K562 (cell line): Measurements from ENCODE around the gene RAD50. TPM values are rescaled to one million over a fixed set of nuclear protein-coding genes. Genes with fewer than 3 reads are reported as not detected.
A peak's percentile ranks its signal among the peaks of the same experiment; 100 is the strongest.

Source experiments
- CREB1 ChIP-seq, 2 experiments: sonication (generic) in 1 of 2; formaldehyde crosslinking in 1 of 2; IDR thresholded peaks; 2 replicates each; pipeline versions ENCODE4 v1.6.1 to v1.8.0; 2012 to 2022; ENCODE audit warnings: inconsistent platforms in 1 of 2, mild to moderate bottlenecking in 1 of 2, missing genetic modification reagents in 1 of 2, moderate library complexity in 1 of 2
- FOXJ2 ChIP-seq: fragments of 200-800 bp; sonication (Bioruptor generic); IDR thresholded peaks from 2 replicates; pipeline ENCODE4 v1.6.1; 2016; ENCODE audit warnings: missing genetic modification characterization, missing compliant biosample characterization
- GABPA ChIP-seq: fragments of 200-800 bp; sonication (Bioruptor generic); conservative IDR thresholded peaks from 2 replicates; pipeline ENCODE4 v1.6.1; 2016; ENCODE audit warnings: low read depth, missing genetic modification characterization, missing compliant biosample characterization
- HDAC2 ChIP-seq: fragments of 450-650 bp; IDR thresholded peaks from 2 replicates; pipeline ENCODE4 v1.6.1; 2016; ENCODE audit warnings: mild to moderate bottlenecking
- LEF1 ChIP-seq: fragments of 450-650 bp; IDR thresholded peaks from 2 replicates; pipeline ENCODE4 v1.6.1; 2016; ENCODE audit warnings: mild to moderate bottlenecking
- MECOM ChIP-seq: fragments of 250-450 bp; sonication (Bioruptor Pico); IDR thresholded peaks from 2 replicates; pipeline ENCODE4 v1.8.0; 2022; ENCODE audit warnings: inconsistent platforms
- MYNN ChIP-seq, 2 experiments: sonication (generic); formaldehyde crosslinking in 1 of 2; IDR thresholded peaks; 2 replicates each; pipeline versions ENCODE4 v1.5.0 to v1.6.1; 2016 to 2020; ENCODE audit warnings: antibody characterized with exemption in 1 of 2, missing genetic modification reagents in 1 of 2
- NFIX ChIP-seq: fragments of 250-450 bp; sonication (Bioruptor Pico); IDR thresholded peaks from 2 replicates; pipeline ENCODE4 v1.4.0; 2020; ENCODE audit warnings: low read depth, mild to moderate bottlenecking, moderate library complexity
- PCBP2 ChIP-seq: fragments of 200-400 bp; formaldehyde crosslinking; IDR thresholded peaks from 2 replicates; pipeline ENCODE4 v1.6.1; 2018; ENCODE audit warnings: low read length, low read depth, mild to moderate bottlenecking, moderate library complexity; ENCODE audit not compliant: poor library complexity, severe bottlenecking
- SMARCA4 ChIP-seq: fragments of 450-650 bp; IDR thresholded peaks from 2 replicates; pipeline ENCODE4 v1.6.1; 2016
- STAG1 ChIP-seq: sonication (generic); formaldehyde crosslinking; IDR thresholded peaks from 2 replicates; pipeline ENCODE4 v1.5.0; 2020; ENCODE audit warnings: missing genetic modification reagents, borderline replicate concordance
- ZNF444 ChIP-seq: fragments of 250-450 bp; sonication (Bioruptor Pico); IDR thresholded peaks from 2 replicates; pipeline ENCODE4 v1.4.0; 2020; ENCODE audit warnings: mild to moderate bottlenecking, moderate library complexity
- polyA plus RNA-seq, 8 experiments: library from polyadenylated mRNA; depleted of rRNA in 4 of 8; stranded (reverse) in 5 of 8; unstranded in 3 of 8; fragments of >200 nt; fragmentation: Nextera tagmentation in 2 of 8; fragmentation: Illumina TruSeq in 1 of 8; extraction: Ambion mirVana in 2 of 8; extraction: Trizol in 1 of 8; gene quantifications; 2 replicates each; pipeline versions ENCODE4 v1.2.1 to v1.2.3, GENCODE V29; 2011 to 2014; ENCODE audit warnings: inconsistent platforms in 1 of 8, missing spikeins in 1 of 8
- total RNA-seq, 7 experiments: library from RNA; depleted of rRNA in 6 of 7; stranded (reverse); fragments of >200 nt in 6 of 7; fragmentation: Illumina TruSeq in 2 of 7; extraction: Trizol in 2 of 7; gene quantifications; 2 replicates each; pipeline versions ENCODE4 v1.2.1 to v1.2.3, GENCODE V29; 2011 to 2021; ENCODE audit warnings: low replicate concordance in 1 of 7
- TF ChIP-seq, protein P1 (sequence below): fragments of 200-800 bp; sonication (Bioruptor generic); IDR thresholded peaks from 2 replicates; pipeline ENCODE4 v1.6.1; 2017; ENCODE audit warnings: missing genetic modification characterization, missing compliant biosample characterization
- TF ChIP-seq, protein P2 (sequence below): fragments of 250-450 bp; sonication (Bioruptor Pico); IDR thresholded peaks from 2 replicates; pipeline ENCODE4 v1.5.0; 2020; ENCODE audit warnings: mild to moderate bottlenecking, borderline replicate concordance
- TF ChIP-seq, protein P3 (sequence below): IDR thresholded peaks from 2 replicates; pipeline ENCODE4 v1.6.1; 2011; ENCODE audit not compliant: insufficient read length; ENCODE audit errors: extremely low read depth
- TF ChIP-seq, protein P4 (sequence below): fragments of 450-650 bp; IDR thresholded peaks from 2 replicates; pipeline ENCODE4 v1.6.1; 2018; ENCODE audit not compliant: partially characterized antibody

Gene RAD50
- total and polyA plus RNA-seq, 9 of the 15 experiments (the other 6 are each of a cell fraction or from before 2014, with no cell fraction given), result 15.3 to 74.2 (median 44.1) TPM

DNA sequence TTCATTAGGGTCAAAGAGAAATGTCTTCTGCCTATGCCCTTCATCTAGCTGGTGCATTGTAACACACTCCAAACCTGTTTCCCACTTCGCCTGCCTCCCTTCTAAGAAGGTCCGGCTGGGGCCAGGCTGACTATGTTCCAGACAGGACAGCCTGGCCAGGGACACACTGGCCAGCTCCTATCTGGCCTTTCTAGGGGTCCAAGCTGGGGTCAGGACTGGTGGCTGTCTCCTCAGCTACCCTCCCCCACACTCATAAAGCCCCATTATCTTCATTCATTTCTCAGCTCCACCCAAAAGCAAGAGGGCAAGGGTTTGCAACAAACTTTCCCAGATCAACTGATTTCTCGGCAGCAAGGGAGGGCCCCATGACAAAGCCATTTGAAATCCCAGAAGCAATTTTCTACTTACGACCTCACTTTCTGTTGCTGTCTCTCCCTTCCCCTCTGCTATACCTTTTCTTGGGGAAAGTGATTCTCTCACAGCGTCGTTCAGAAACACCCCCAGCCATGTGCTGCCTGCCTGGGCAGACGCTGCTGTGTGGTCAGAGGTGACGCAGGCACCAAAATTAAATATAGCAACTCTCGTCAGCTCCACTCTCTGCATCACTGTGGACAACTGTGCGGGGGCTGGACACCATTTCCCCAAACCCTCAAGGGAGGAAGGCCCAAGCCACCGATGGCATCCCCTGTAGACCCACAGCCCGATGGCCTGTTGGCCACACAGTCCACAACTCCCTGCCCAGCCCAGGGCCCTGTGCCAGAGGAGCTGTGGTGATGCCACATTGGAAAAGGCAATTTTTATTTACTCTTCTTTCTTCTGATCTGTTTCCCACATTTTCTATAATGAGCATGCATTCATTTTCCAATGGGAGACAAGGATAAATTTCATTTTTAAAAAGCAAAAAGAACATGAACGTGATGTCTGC, 107.3 kb downstream of the RAD50 start (continued):
- TF ChIP-seq SMARCA4 (peak; percentile 46), MYNN (IDR thresholded peaks at IDR 0.05) (0 out of 2 replicates have a peak, but pooled peaks have one; percentile 39), MYNN (CRISPR knock-in tag; IDR thresholded peaks at IDR 0.05) (no peak), LEF1 (peak; percentile 85), STAG1 (CRISPR knock-in tag) (no peak), FOXJ2 (tag) (no peak), PCBP2 (no peak), CREB1 (IDR thresholded peaks at IDR 0.05) (0 out of 2 replicates have a peak, but pooled peaks have one; percentile 55), CREB1 (CRISPR knock-in tag; IDR thresholded peaks at IDR 0.05) (peak; percentile 38; the same call in 1 of the 2 replicates), ZNF444 (CRISPR knock-in tag) (no peak), MECOM (CRISPR knock-in tag) (peak; percentile 58), HDAC2 (no peak; the same call in 1 of the 2 replicates), NFIX (CRISPR knock-in tag) (no peak), GABPA (tag) (0 out of 2 replicates have a peak, but pooled peaks have one; percentile 30)
- TF ChIP-seq, protein P1, sequence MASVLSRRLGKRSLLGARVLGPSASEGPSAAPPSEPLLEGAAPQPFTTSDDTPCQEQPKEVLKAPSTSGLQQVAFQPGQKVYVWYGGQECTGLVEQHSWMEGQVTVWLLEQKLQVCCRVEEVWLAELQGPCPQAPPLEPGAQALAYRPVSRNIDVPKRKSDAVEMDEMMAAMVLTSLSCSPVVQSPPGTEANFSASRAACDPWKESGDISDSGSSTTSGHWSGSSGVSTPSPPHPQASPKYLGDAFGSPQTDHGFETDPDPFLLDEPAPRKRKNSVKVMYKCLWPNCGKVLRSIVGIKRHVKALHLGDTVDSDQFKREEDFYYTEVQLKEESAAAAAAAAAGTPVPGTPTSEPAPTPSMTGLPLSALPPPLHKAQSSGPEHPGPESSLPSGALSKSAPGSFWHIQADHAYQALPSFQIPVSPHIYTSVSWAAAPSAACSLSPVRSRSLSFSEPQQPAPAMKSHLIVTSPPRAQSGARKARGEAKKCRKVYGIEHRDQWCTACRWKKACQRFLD (CRISPR knock-in tag), result peak; percentile 76; the same call in 1 of the 2 replicates
- TF ChIP-seq, protein P2, sequence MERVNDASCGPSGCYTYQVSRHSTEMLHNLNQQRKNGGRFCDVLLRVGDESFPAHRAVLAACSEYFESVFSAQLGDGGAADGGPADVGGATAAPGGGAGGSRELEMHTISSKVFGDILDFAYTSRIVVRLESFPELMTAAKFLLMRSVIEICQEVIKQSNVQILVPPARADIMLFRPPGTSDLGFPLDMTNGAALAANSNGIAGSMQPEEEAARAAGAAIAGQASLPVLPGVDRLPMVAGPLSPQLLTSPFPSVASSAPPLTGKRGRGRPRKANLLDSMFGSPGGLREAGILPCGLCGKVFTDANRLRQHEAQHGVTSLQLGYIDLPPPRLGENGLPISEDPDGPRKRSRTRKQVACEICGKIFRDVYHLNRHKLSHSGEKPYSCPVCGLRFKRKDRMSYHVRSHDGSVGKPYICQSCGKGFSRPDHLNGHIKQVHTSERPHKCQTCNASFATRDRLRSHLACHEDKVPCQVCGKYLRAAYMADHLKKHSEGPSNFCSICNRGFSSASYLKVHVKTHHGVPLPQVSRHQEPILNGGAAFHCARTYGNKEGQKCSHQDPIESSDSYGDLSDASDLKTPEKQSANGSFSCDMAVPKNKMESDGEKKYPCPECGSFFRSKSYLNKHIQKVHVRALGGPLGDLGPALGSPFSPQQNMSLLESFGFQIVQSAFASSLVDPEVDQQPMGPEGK (CRISPR knock-in tag), result no peak
- TF ChIP-seq, protein P3, sequence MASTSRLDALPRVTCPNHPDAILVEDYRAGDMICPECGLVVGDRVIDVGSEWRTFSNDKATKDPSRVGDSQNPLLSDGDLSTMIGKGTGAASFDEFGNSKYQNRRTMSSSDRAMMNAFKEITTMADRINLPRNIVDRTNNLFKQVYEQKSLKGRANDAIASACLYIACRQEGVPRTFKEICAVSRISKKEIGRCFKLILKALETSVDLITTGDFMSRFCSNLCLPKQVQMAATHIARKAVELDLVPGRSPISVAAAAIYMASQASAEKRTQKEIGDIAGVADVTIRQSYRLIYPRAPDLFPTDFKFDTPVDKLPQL, result no peak
- TF ChIP-seq, protein P4, sequence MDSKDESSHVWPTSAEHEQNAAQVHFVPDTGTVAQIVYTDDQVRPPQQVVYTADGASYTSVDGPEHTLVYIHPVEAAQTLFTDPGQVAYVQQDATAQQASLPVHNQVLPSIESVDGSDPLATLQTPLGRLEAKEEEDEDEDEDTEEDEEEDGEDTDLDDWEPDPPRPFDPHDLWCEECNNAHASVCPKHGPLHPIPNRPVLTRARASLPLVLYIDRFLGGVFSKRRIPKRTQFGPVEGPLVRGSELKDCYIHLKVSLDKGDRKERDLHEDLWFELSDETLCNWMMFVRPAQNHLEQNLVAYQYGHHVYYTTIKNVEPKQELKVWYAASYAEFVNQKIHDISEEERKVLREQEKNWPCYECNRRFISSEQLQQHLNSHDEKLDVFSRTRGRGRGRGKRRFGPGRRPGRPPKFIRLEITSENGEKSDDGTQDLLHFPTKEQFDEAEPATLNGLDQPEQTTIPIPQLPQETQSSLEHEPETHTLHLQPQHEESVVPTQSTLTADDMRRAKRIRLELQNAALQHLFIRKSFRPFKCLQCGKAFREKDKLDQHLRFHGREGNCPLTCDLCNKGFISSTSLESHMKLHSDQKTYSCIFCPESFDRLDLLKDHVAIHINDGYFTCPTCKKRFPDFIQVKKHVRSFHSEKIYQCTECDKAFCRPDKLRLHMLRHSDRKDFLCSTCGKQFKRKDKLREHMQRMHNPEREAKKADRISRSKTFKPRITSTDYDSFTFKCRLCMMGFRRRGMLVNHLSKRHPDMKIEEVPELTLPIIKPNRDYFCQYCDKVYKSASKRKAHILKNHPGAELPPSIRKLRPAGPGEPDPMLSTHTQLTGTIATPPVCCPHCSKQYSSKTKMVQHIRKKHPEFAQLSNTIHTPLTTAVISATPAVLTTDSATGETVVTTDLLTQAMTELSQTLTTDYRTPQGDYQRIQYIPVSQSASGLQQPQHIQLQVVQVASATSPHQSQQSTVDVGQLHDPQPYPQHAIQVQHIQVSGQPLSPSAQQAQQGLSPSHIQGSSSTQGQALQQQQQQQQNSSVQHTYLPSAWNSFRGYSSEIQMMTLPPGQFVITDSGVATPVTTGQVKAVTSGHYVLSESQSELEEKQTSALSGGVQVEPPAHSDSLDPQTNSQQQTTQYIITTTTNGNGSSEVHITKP, result peak; percentile 18
